Measurements from ENCODE around the gene FPR2. TPM values are rescaled to one million over a fixed set of nuclear protein-coding genes. Genes with fewer than 3 reads are reported as not detected.

The FPR2 gene
- total and polyA plus RNA-seq, 2 donors (not counting 3 experiments of a cell fraction or from before 2014, with no cell fraction given) = not detected

GRCh38 chr19:51724543-51724942, 36.4 kb upstream of the FPR2 start:
- H3K27ac ChIP-seq (ENCODE audit: insufficient read depth, low read depth, low read length) = no peak overlapping the region
- FAIRE-seq = no peak
- no peaks in the 10 kb centered on the region for H3K9me3 ChIP-seq (replicated peaks; ENCODE audit: control insufficient read depth, insufficient read depth, low read length)
- ChIA-PET POLR2A (no interaction called here), CTCF (no interaction called here)
- intact Hi-C loops (cut with micrococcal nuclease) = no loop called here
- H3K27me3 ChIP-seq (ENCODE audit: control insufficient read depth in 2 of 2, insufficient read depth in 2 of 2, low read length in 2 of 2) = peaks cover 6 to 17% of the 10 kb centered on the region in 2 experiments
- DNase-seq (ENCODE audit: low read depth, low spot score) = no peak
- BruUV-seq (replicated peaks) = no TSS peak
- H3K4me2 ChIP-seq (ENCODE audit: insufficient read depth, low read length) = no peak overlapping the region
- no peak overlapping the region for H3K4me3 ChIP-seq (replicated peaks in 1 of 3; ENCODE audit: insufficient read depth in 1 of 3, low read depth in 1 of 3, low read length in 3 of 3)
- no peaks in the 10 kb centered on the region for H3K79me2 ChIP-seq (ENCODE audit: control insufficient read depth, insufficient read depth, low read length)
- no peaks in the 10 kb centered on the region for H3K4me1 ChIP-seq (ENCODE audit: control insufficient read depth, extremely low read depth, insufficient read depth, low read length)
- no peaks in the 10 kb centered on the region for H4K20me1 ChIP-seq (replicated peaks; ENCODE audit: control insufficient read depth, extremely low read depth, insufficient read depth, low read length)
- no peak overlapping the region for H2AFZ ChIP-seq (ENCODE audit: low read depth, low read length)
- dilution Hi-C loops (cut with MboI; ENCODE audit: extremely low pct_ligation_motif_present, low sequenced_read_pairs) = no loop called here
- H3K36me3 ChIP-seq (ENCODE audit: control insufficient read depth in 2 of 2, extremely low read depth in 1 of 2, insufficient read depth in 2 of 2, low read length in 2 of 2) = no peaks in the 10 kb centered on the region
- TF ChIP-seq MYC (IDR thresholded peaks at IDR 0.05; ENCODE audit: low read depth, low read length) = no peak
- no peak for TF ChIP-seq JUN (IDR thresholded peaks at IDR 0.05; ENCODE audit: borderline replicate concordance, insufficient read depth, insufficient read length, low read depth)
- no peak for TF ChIP-seq FOS (IDR thresholded peaks at IDR 0.05; ENCODE audit: borderline replicate concordance, insufficient read depth, low read length)
- TF ChIP-seq EZH2 (IDR thresholded peaks at IDR 0.05; ENCODE audit: borderline replicate concordance, low read depth, low read length, severe bottlenecking) = no peak
- TF ChIP-seq POLR2AphosphoS5 (IDR thresholded peaks at IDR 0.05; ENCODE audit: insufficient read depth, low read depth, low read length) = no peak
- TF ChIP-seq POLR2A (IDR thresholded peaks at IDR 0.05; ENCODE audit: low read depth, low read length) = no peak
- no peak overlapping the region for H3K9ac ChIP-seq (replicated peaks; ENCODE audit: extremely low read depth, insufficient read depth, low read length)
- H3K9me1 ChIP-seq (replicated peaks; ENCODE audit: control insufficient read depth, extremely low read depth, insufficient read depth, low read length) = no peaks in the 10 kb centered on the region

- no peak for FAIRE-seq
- no peak overlapping the region for H3K4me3 ChIP-seq (replicated peaks in 1 of 3; ENCODE audit: insufficient read depth in 1 of 3, low read depth in 1 of 3, low read length in 3 of 3)
- H3K27ac ChIP-seq (ENCODE audit: insufficient read depth, low read depth, low read length) = no peak overlapping the region
- H3K4me2 ChIP-seq (ENCODE audit: insufficient read depth, low read length) = no peak overlapping the region
- no peaks in the 10 kb centered on the region for H3K36me3 ChIP-seq (ENCODE audit: control insufficient read depth in 2 of 2, extremely low read depth in 1 of 2, insufficient read depth in 2 of 2, low read length in 2 of 2)
- no peak overlapping the region for H2AFZ ChIP-seq (ENCODE audit: low read depth, low read length)
- ChIA-PET CTCF (no interaction called here), POLR2A (no interaction called here)
- H3K79me2 ChIP-seq (ENCODE audit: control insufficient read depth, insufficient read depth, low read length) = no peaks in the 10 kb centered on the region
- no peaks in the 10 kb centered on the region for H3K9me3 ChIP-seq (replicated peaks; ENCODE audit: control insufficient read depth, insufficient read depth, low read length)
- no peak overlapping the region for H3K9ac ChIP-seq (replicated peaks; ENCODE audit: extremely low read depth, insufficient read depth, low read length)
- no peaks in the 10 kb centered on the region for H3K9me1 ChIP-seq (replicated peaks; ENCODE audit: control insufficient read depth, extremely low read depth, insufficient read depth, low read length)
- TF ChIP-seq GATA2 (IDR thresholded peaks at IDR 0.05; ENCODE audit: insufficient read depth, insufficient read length, low read depth, low read length) (no peak), JUN (IDR thresholded peaks at IDR 0.05; ENCODE audit: borderline replicate concordance, insufficient read depth, insufficient read length, low read depth) (no peak), EZH2 (IDR thresholded peaks at IDR 0.05; ENCODE audit: borderline replicate concordance, low read depth, low read length, severe bottlenecking) (no peak), POLR2A (IDR thresholded peaks at IDR 0.05; ENCODE audit: low read depth, low read length) (no peak), POLR2AphosphoS5 (IDR thresholded peaks at IDR 0.05; ENCODE audit: insufficient read depth, low read depth, low read length) (no peak), MYC (IDR thresholded peaks at IDR 0.05; ENCODE audit: low read depth, low read length) (no peak), FOS (IDR thresholded peaks at IDR 0.05; ENCODE audit: borderline replicate concordance, insufficient read depth, low read length) (no peak), CTCF (IDR thresholded peaks at IDR 0.05; ENCODE audit: extremely low read depth in 1 of 2, insufficient read depth in 1 of 2, low read depth in 1 of 2, low read length in 2 of 2) (no peak), MAX (IDR thresholded peaks at IDR 0.05; ENCODE audit: insufficient read depth, insufficient read length) (no peak)
- dilution Hi-C loops (cut with MboI; ENCODE audit: extremely low pct_ligation_motif_present, low sequenced_read_pairs) (no loop called here), intact Hi-C loops (cut with micrococcal nuclease) (no loop called here)
- BruUV-seq (replicated peaks) = no TSS peak
- H3K4me1 ChIP-seq (ENCODE audit: control insufficient read depth, extremely low read depth, insufficient read depth, low read length) = no peaks in the 10 kb centered on the region
- peaks cover 1 to 4% of the 10 kb centered on the region in 2 experiments for H3K27me3 ChIP-seq (ENCODE audit: control insufficient read depth in 2 of 2, insufficient read depth in 2 of 2, low read length in 2 of 2)
- DNase-seq (ENCODE audit: low read depth, low spot score) = no peak
- H4K20me1 ChIP-seq (replicated peaks; ENCODE audit: control insufficient read depth, extremely low read depth, insufficient read depth, low read length) = no peaks in the 10 kb centered on the region
Observed at GRCh38 chr19:51726049-51726448, 34.9 kb upstream of the FPR2 start.

All from endothelial cell of umbilical vein (primary cell).